GM23248 (cell line): ENCODE measurements around the gene PDE8B.

Experiments
- EZH2 ChIP-seq: fragments of 200-600 bp; sonication (generic); IDR thresholded peaks from 2 replicates; pipeline ENCODE4 v1.6.1; 2018; ENCODE audit warnings: antibody characterized with exemption, mild to moderate bottlenecking; ENCODE audit not compliant: insufficient read depth, poor library complexity, severe bottlenecking
- EZH2phosphoT487 ChIP-seq: fragments of 200-600 bp; sonication (generic); IDR thresholded peaks from 2 replicates; pipeline ENCODE4 v1.6.1; 2018; ENCODE audit warnings: antibody characterized with exemption, moderate library complexity, mild to moderate bottlenecking, low read depth; ENCODE audit not compliant: insufficient read depth

GRCh38 chr5:77400645-77401044 lies 190.2 kb downstream of the PDE8B start:
- no peak for TF ChIP-seq EZH2
- no peak for TF ChIP-seq EZH2phosphoT487
